ENCODE data around the gene EXOC3L4.
A peak's percentile ranks its signal among the peaks of the same experiment; 100 is the strongest.

EXOC3L4 gene

GRCh38 chr14:103089386-103090335 is 4.9 kb upstream of the EXOC3L4 start:
- FAIRE-seq, result no peak
- DNase-seq (ENCODE audit: extremely low spot score, insufficient read length, low read depth), result no peak

DNA sequence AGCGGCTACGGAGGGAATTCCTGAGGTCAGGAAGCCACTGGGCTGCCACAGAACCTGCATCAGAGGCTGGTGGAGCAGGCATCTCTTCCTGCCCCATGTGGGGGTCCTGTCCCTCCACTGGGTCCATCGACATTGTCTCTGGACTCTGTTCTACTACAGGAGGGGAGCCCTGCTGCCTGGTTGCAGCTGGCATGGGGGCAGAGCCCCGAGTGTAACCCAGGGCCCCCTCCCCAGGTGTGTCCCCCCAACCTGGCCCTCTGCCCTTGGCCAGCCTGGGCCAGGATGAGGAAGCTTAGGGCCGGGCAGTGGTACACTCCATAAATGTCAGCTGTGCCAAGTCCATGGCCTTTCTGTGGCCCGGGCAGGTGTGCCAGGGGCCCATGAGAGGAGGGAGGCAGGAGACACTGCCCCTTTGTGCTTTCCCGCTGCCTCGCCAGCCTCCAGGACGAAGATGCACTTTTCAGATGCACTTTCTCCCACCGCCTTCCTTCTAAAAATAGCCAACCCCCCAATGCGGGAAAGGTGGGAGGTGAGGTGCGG is 4.0 kb upstream of the EXOC3L4 start:
- no peak for FAIRE-seq
- DNase-seq (ENCODE audit: extremely low spot score, insufficient read length, low read depth), result no peak

GRCh38 chr14:103091041-103091882 is 3.3 kb upstream of the EXOC3L4 start:
- peak; percentile 24 for FAIRE-seq
- peak; percentile 84 for DNase-seq (ENCODE audit: extremely low spot score, insufficient read length, low read depth)

DNA sequence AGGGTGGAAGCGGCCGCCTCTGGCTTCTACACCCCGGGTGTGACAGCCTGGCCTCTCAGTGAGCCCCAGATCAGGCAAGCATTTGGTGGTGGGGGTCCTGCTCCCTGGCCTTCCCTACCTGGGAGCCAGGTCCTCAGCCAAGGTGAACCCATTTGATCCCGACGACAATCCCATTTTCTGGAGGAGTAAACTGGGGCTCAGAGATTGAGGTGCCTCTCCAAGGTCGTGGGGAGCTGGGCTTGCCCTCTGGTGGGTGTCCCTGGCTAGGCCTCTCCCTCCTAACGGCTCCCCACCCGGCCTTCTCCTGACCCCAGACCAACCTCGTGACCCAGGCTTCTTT is 2.7 kb upstream of the EXOC3L4 start:
- no peak for DNase-seq (ENCODE audit: extremely low spot score, insufficient read length, low read depth)
- no peak for FAIRE-seq

DNA sequence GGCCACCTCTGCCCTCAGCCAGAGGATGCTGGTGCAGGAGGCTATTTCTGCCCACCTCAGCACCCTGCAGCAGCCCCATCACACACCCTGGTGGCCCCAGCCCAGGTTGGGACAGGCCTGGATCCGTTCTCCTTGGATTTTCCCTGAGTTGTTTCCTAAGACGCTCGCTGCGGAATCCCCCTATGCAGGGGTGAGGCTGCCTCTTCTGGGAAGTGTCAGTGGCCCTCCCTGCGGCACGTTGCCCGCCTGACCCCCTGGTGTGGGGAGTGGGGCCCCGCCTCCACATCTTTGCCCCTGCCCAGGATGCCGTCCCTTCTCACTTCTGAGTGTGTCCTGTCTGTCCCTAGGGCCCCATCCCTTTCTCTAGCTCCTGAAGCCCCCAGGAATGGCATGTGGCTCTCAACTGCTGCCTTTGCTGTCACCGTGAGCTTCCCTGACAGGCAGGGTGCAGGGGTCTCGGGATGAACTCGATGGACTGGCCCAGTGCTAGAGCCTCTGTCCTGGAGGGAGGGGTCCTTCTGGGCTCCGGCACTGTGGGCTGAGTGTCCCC is 594 bp upstream of the EXOC3L4 start:
- DNase-seq (ENCODE audit: extremely low spot score, insufficient read length, low read depth) (no peak), FAIRE-seq (no peak)

DNA sequence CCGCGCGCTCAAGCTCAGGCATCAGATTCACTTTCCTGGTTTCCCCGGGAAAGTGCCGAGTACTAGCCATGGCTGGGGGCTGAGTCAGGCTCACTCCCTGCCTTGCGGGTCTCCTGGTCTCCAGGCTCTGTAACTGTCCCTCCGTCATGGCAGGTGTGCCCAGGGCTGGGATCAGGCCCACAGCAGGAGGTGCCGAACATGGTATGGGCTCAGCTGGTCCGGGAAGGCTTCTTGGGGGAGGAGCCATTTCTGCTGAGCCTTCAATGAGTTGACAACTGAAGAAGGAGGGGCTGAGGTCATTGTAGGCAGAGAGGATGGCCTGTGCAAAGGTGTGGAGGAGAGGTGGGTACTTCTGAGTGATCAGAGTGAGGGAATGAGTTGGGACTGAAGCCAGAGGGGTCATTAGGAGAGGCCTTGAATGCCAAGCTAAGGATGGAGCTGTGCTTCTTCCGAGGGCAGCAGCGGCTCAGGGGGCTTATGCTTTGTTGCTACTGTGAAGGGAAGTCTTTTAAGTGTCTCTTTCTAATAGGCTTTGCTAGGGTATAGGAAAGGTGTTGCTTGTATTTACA is 769 bp downstream of the EXOC3L4 start:
- FAIRE-seq, result no peak

DNA sequence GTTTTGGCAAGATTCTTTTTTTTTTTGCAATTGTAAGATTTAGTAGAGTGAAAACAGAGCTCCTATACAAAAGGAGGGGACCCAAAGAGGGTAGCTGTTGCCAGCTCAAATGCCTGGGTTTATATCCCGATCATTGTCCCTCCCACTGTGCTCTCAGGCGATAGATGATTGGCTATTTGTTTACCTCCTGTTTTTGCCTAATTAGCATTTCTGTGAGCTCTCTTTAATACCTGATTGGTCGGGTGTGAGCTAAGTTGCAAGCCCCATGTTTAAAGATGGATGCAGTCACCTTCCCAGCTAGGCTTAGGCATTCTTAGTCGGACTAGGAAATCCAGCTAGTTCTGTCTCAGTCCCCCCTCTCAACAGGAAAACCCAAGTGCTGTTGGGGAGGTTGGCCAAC is 1.9 kb downstream of the EXOC3L4 start:
- no peak for FAIRE-seq
- DNase-seq (ENCODE audit: extremely low spot score, insufficient read length, low read depth), result no peak

More for the DNA sequence above, 769 bp downstream of the EXOC3L4 start:
- DNase-seq (ENCODE audit: extremely low spot score, insufficient read length, low read depth), result no peak

- DNase-seq (ENCODE audit: extremely low spot score, insufficient read length, low read depth) (no peak), FAIRE-seq (no peak)
These were observed 2.9 kb downstream of the EXOC3L4 start for GRCh38 chr14:103097244-103097993.

DNA sequence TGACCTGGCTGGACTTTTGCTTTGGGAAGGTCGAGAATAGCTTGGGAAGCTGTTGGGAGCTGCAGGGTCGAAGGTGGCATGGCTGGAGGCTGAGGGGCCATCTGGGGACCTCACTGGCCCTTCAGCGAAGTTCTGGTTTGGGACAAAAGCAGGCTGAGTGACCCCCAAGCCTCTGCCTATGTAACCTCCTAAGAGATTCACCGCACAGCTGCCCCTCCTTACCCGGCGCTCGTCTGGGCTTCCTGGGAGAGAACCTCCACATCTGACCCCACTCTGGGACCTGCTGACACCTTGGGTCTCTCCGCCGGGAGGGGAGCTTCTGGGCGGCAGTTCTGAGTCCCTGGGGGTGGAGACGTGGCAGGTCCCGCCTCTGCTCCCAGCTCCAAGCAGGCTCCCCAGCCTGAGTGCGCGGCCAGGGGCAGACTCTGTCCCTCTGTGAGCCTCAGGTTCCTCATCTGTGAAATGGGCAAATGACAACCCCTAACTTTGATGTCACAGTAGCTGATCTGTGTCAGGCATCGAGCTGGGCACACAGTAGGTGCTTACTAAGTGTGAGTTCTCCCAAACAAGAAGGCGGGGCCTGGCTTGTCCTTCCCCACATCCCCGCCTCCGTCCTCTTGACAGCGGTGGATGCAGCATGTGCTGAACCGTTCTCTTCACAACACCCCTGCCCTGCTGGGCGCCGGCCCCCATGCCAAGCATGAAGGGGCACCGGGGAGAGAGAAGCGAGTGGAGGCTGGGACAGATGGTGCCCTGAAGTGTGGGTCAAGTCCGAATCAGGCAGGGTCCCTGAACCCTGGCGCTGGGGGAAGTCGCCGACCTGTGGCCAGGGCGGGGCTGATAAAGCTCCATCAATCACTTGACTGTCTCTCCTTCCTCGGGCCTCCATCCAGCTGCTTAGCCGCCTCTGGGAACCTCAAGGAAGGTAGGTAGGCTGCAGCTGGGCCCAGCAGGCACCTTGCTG is 3.8 kb downstream of the EXOC3L4 start:
- FAIRE-seq (no peak), DNase-seq (ENCODE audit: extremely low spot score, insufficient read length, low read depth) (no peak)

DNA sequence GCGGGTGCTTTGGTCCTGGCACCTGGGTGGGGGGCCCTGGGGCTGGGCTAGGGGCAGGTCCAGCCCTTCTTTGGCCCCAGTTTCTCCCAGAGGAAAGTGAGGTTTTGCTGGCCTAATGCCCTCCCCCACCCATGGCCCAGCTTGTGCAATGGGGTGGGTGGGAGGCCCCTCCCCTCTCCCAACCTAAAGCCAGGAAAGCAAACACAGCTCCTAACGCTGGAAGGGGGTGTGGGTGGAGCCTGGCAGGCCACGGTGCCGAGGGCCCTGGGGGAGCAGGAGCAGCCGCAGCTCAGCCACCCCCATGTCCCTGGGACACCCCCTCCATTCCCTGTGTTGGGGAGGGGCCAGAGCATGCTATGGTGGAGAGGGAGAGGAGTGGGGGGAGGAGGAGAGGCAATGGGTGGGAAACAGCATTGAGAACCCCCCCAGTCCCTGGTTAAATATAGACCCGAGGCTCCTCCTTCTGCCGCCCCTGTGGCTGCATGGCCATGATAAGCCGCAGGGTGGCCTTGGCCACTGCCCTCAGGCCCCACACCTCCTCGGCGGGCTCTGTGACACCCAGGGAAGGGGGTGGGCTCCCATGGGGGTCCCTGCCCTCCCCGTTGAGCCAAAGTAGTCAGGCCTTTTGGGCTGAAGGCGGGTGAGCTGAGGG is 4.7 kb downstream of the EXOC3L4 start:
- no peak for FAIRE-seq

GRCh38 chr14:103099733-103100280 is 5.3 kb downstream of the EXOC3L4 start:
- DNase-seq (ENCODE audit: extremely low spot score, insufficient read length, low read depth) (no peak), FAIRE-seq (no peak)

More for the DNA sequence above, 4.7 kb downstream of the EXOC3L4 start:
- no peak for DNase-seq (ENCODE audit: extremely low spot score, insufficient read length, low read depth)

DNA sequence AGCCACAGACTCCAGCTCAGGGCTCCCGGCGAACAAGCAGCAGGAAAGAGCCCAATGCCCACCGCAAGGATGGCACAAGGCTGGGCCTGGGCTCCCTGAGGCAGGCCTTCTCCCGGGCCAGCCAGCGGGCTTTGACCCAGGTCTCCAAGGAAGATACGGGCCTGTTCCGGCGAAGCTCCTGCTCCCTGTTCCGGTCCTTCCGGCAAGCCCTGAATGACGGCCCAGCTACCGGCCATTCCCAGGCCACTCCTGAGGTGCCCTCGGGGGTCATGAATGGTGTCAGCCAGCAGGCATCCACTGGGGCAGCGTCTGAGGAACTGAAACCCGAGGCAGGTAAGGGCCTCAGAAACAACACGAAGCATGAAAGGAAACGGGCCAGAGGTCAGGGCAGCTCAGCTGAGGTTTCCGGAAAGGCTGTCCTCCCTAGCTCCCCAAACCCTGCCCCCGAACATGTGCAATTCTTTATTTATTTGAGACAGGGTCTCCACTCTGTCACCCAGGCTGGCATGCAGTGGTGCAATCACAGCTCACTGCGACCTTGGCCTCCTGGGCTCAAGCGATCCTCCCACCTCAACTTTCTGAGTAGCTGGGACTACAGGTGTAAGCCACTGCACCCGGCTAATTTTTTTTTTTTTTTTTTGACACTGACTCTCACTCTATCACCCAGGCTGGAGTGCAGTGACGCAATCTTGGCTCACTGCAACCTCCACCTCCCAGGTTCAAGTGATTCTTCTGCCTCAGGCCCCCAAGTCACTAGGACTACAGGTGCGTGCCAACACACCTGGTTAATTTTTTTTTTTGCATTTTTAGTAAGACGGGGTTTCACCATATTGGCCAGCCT is 6.0 kb downstream of the EXOC3L4 start:
- DNase-seq (ENCODE audit: extremely low spot score, insufficient read length, low read depth) (no peak), FAIRE-seq (peak; percentile 89)

DNA sequence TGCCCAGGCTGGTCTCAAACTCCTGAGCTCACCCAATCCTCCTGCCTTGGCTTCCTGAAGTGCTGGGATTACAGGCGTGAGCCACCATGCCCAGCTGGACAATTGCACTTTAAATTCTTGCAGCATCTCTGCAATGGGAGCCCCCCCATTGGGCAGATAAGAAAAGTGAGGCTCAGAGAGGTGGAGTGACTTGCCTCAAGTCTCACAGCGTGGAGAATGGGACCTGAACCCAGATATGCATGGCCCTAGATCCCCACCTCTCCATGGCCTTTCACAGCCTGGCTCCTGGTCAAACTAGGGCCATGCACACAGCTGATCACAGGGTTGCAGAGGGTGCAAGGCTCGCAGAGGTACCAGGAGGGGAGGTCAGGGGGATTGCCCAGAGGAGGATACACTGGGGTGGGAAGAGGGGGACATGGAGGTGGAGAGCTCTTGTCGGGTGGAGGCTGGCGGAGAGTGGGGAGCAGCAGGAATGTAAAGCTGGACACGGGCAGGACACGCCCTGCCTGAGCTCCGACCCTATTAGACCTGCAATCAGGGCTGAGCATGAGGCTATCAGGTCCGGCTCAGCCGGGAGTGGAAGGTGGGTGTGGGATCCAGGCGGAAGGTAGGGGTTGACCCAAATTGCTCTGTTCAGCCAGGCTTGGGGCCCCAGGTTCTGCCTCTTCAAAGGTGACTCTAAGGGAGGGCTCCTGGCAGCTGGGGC is 6.9 kb downstream of the EXOC3L4 start:
- no peak for DNase-seq (ENCODE audit: extremely low spot score, insufficient read length, low read depth)
- FAIRE-seq, result no peak

DNA sequence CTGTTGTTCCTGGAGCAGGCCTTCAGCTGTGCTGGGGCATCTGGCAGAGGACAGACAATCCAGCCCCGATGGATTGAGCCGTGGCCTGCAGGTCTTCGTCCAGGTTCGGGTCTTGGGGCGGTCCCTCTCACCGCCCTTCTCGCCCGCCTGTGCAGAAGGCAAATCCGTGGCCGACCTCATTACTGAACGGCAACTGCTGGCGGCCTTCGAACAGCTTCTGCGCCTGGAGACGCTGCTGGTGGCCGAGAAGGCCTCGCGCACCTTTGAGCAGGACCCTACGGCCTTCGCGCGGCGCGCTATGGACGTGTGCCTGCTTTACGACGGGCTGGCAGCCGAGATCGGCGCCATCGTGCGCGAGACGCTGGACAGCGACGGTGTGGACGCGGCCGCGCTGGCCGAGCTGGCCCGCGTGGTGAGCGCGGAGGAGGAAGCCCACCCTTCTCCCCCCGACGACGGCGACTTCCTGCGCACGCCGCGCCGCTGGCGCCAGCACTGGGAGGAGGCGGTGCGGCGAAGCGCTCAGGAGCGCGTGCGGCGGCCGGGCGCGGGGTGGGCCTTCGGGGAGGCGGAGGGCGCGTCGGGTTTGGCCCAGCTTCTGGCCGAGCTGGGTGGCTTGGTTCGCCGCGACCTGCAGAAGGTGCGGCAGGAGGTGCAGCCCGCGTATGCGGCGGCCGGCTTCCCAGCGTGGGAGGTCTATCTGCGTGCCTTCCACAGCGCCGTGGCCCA is 7.6 kb downstream of the EXOC3L4 start:
- DNase-seq (ENCODE audit: extremely low spot score, insufficient read length, low read depth) (no peak), FAIRE-seq (no peak)

GRCh38 chr14:103102689-103103260 is 8.2 kb downstream of the EXOC3L4 start:
- FAIRE-seq, result no peak
- no peak for DNase-seq (ENCODE audit: extremely low spot score, insufficient read length, low read depth)

Data from GM18507 (cell line).